ENCODE data around the gene CENPO.

- TF ChIP-seq CTCF (IDR thresholded peaks at IDR 0.05; ENCODE audit: insufficient read depth, low read length), result peak; percentile 69
- TF ChIP-seq REST (IDR thresholded peaks at IDR 0.05; ENCODE audit: insufficient replicate concordance, low read depth), result no peak
- no peak for TF ChIP-seq POLR2AphosphoS5 (IDR thresholded peaks at IDR 0.05; ENCODE audit: low read depth)
- no peak for TF ChIP-seq SPI1 (IDR thresholded peaks at IDR 0.05; ENCODE audit: borderline replicate concordance, low read depth)
Measured at GRCh38 chr2:24824966-24825882, 32.0 kb downstream of the CENPO start.
